Measurements from ENCODE around the gene PCNX1.
"Not testable (repeated sequence)": the region's sequence is repeated elsewhere in the genome, so short reads cannot be mapped to it uniquely, and the experiment has no call there.

The PCNX1 gene

DNA sequence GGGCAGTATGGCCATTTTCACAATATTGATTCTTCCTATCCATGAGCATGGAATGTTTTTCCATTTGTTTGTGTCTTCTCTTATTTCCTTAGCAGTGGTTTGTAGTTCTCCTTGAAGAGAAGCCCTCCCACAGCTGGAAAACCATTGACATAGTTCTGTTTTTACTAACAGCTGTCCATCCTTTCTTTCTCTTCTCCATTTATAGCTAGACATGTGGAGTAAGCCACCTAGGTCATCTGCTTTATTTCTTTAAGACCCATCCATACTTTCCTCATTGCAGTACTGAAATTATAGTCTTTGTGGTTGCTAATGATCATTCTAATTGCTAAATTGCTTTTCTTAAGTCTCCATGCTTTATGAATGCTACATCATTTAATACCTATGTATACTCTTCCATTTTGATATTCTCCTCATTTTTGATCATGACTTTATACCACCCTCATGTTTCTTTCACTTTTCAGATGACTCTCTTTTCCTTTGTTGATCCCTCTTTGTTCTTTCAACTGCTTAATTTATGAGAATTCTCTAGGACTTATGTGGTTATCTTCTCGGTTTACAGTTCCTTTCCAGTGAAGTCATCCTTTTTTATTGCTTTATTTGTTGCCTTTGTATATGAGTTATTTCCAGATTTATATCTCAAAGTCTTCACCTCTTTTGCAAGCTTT lies 114.2 kb downstream of the PCNX1 start:
- DNase-seq (ENCODE audit: low spot score) = no peak

DNA sequence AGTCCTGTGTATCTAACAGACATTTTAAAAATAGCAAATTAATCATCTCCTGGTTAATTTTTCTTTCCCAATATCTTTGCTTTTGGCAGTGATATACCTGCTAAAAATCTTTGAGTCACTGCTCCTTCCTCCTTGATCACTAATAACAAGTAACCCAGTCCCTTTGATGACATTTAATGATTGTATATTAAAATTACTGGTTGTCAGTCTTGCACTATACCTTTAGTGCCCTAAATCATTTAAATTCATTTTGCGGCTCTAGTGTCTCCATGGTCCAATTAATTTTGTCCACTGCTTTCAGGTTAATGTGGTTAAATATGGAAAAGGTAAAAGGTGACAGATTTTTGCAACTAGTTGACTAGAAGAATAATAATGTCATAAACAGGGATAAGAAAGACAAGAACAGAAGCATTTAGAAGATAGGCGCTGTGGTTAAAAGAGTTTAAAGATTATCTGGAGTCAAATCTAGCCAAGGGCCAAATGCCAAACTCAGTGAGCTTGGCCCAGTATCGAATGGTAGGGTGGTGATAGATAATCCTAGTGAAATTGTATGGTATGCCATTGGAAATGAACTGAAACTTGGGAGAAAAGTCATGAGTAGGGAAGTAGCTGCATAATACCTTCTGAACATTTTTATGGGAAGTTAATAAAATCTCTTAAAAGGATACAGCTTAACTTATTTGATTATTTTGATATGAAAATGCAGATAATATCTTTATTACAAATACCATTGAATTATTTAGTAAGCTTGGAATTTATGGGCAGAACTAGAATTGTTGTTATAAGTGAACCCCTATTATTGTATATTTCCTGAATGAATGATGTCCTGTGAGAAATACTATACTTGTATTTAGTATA lies 115.0 kb downstream of the PCNX1 start:
- no peak for DNase-seq (ENCODE audit: low spot score)

DNA sequence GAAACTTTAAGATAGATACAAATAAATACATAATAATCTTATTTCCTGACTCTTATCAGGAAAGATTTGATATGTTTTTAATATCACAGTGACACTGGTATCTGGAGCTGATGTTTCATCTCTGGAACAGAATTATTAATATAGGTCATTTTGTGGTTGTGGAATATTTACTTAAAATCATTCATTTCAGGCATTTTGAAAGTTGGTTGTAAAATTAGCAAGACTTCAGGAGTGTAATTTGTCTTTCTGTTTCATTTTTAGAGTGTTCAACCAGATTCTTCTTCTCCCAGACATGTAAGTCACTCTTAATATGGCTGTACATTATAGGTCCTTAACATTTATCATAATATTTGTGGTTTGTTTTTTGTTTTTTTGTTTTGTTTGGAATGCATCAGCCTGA lies 115.7 kb downstream of the PCNX1 start:
- DNase-seq (ENCODE audit: low spot score) = no peak

DNA sequence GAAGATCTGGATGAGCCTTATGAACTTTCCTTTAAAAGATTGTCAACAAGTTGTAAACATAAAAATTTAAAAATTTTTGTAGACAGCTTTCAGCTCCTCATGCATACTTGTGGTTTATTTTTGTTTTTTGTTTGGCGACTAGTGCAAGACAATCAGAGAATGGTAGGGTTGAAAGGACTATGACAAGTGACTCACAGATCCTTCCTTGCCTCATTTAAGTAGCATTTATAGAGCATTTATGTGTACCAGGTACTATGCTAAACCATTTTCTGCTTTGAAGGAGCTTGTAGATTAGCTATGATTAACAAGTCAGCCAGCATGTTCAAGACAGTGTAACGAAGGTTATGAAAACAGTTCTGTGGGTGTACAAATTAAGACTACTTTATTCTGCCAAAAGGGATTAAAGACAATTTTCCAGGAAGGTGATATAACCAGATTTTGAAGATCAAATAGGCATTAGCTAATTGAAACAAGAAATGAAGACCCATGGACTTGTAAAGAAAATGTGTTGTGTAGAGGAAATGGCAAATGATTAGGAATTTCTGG lies 122.0 kb downstream of the PCNX1 start:
- no peak for DNase-seq (ENCODE audit: low spot score)

GRCh38 chr14:71031000-71031399 lies 123.7 kb downstream of the PCNX1 start:
- no peak for DNase-seq (ENCODE audit: low spot score)

GRCh38 chr14:71036433-71036832 lies 129.2 kb downstream of the PCNX1 start:
- no peak for DNase-seq (ENCODE audit: low spot score)

DNA sequence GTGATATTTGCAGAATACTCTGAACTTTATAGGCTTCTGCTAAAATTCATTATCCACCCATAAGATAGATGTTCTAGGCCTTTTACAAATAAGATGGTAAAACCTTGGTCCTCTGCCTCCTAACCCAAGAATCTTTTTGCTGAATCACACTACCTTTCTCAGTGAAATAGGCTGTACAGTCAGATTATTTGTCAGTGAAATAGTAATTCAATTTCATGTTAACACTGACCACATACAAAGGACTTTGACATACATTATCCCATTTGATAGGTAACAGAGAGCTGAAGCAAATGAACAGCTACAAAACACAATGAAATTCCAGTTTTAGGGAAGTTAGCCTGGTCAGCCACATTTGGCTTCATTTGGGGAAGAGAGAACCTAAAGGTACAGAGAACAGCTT lies 141.1 kb downstream of the PCNX1 start:
- DNase-seq (ENCODE audit: low spot score) = no peak

DNA sequence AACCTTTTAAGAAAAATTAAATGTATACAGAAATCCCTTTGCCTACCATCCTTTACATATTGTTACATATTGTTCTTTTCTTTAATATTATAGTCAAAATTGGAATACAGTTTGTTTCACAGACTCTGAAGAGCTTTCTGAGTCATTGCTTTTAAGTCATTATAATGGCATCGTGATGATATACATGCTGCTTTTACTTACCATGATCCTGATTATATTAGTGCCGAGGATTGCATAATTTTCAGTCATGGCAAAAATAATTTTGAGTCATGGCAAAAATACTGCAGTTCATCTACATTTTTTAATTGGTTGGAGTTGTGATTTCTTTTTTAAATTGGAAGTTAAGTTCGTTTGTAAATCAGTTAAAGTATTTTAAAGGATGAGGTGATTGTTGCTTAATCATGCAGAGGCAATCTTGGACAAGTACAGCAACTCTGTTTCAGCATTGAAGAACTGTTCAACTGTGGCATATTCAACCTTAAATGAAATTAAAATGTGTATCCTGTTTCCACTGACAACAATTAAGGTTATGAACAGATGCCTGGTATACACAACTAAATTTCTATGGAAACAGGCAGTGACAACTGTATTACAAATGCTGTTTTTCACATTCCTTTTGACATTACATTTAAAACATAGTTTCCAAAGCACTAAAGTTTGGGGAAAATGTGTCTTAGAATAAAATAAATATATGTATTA lies 142.3 kb downstream of the PCNX1 start:
- DNase-seq (ENCODE audit: low spot score) = no peak

DNA sequence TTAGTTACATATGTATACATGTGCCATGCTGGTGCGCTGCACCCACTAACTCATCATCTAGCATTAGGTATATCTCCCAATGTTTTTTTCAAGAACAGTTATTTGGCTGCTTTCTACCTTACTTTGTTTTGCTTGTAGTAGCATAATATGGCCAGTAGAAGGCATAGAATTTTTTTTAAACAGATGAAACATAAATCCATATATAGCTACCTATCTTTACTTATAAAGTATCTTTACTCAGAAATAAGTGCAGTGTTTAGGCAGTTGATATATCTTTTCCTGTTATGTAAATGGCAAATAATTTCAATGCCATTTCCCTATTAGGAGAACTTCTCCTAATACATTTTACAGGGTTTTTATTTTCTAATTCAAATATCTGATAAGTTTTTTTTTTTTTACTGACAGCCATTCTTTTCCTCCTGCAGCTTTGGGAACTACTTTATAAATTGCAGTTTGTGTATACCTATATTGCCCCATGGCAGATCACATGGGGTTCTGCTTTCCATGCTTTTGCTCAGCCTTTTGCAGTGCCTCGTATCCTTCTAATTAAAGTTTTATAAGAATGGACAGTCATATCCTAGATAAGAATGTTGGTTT lies 143.1 kb downstream of the PCNX1 start:
- DNase-seq (ENCODE audit: low spot score) = no peak

DNA sequence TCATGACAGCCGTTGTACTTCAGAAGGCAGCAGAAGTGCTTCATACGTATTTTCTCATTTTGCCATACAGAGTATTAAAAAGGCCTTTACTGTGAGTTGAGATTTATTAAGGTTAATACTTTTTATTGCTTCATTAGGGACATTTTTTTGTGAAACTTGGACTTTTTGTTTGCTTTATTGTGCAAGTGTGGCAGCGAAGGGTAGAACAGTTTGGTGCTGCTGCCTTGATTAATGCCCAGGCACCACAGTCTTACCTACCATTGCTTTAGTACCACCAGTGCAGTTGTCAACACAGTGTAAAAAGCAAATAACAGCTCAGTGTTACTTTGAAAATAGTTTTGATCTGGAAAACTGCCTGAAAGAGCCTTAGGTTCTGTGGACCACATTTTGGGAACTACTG lies 147.4 kb downstream of the PCNX1 start:
- DNase-seq (ENCODE audit: low spot score) = no peak

DNA sequence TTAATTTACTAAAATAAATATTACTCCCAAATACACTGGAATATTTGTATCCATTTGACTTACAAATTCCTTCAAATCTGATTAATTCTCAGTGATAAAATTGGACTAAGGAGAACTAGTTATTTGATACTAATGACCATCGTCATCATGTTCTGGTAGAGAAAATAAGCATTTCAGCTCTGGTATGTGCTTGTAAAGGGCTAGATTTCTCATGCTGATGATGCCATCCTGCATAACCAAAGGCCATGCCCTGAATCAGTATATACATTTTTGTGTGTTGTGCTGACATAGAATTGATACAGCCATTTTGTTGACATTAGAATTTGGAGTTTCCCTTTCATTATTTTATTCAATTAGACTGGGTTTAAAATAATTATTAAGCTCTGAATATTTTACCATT lies 148.9 kb downstream of the PCNX1 start:
- no peak for DNase-seq (ENCODE audit: low spot score)

GRCh38 chr14:71060274-71060673 lies 153.0 kb downstream of the PCNX1 start:
- DNase-seq (ENCODE audit: low spot score) = no peak

DNA sequence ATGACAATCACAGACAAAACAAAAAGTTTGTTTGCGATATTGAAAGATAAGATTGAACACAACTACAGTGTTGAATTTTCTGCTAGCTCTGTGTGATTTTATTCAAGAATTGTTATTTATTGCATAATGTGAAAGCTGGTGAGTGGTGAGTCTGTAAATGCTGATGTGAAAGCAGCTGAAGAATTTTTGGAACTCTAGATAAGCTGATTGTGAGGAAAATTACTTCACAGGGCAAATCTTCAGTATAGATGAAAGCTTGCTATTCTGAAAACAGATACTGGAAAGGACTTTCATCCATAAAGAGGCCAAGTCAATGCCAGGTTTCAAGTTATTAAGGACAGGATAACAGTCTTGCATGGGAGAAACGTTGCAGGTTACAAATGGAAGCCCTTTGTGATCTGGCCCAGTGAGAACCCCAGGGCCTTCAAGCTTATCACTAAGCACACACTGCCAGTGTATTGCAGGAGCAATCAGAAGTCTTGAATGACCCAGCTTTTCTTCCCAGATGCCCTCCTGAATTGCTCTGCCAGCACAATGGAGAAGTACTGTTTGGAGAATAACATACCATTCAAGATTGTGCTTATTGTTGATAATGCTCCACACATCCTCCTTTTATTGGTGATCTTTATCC lies 153.7 kb downstream of the PCNX1 start:
- DNase-seq (ENCODE audit: low spot score) = no peak

DNA sequence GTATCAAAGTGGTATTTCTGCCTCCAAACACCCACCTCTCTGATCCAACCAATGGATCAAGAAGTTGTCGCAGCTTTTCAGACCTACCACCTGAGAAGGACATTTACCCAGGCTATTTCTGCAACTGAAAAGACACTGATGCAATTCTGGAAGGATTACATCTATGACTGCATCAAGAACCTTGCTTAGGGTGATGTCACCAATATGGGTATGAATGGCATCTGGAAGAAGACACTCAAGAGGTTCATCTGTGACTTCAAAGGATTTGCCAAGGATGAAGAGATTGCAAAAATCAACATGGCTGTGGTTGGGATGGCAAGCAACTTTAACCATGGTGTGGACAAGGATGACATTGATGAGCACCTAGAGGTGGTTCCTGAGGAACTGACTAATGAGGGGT lies 154.2 kb downstream of the PCNX1 start:
- no peak for DNase-seq (ENCODE audit: low spot score)

DNA sequence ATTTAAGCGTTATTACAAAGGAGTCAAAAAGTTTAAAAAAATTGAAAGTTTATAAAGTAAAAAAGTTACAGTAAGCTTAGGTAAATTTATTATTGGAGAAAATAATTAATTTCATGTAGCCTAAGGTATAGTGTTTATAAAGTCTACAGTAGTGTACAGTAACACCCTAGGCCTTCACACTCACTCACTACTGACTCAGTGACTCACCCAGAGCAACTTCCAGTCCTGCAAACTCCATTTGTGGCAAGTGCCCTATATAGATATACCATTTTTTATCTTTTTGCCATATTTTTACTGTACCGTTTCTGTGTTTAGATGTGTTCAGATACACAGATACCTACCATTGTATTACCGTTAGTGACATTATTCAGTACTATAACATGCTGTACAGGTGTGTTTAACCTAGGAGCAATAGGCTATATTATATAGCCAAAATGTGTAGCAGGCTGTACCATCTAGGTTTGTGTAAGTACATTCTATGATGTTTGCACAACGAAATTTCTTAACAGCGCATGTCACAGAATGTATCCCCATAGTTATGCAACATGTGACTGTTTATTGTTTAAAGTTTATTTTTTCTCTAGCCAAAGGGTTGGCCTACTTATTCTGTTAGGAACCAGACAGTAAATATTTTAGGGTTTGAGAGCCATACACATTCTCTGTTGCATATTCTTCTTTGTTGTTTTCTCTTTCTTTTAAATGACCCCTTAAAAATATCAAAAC lies 155.5 kb downstream of the PCNX1 start:
- no peak for DNase-seq (ENCODE audit: low spot score)

DNA sequence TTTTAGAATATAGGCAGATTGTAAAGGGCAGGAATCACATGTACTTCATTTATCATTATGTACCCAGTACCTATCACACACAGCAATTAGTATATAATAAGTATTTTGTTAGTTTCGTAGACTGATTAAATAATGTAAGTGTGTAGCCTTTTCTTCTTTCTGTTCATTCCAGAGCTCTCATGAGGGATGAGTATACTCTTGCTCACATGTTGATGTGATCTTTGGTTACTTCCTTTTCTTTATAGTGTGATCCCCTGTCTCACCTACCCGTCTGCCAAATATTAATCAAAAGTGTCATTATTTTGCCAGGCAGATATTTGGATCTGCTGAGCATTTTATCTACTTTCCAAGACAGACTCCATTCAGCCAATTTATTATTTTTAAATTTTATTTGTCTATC lies 156.1 kb downstream of the PCNX1 start:
- no peak for DNase-seq (ENCODE audit: low spot score)

DNA sequence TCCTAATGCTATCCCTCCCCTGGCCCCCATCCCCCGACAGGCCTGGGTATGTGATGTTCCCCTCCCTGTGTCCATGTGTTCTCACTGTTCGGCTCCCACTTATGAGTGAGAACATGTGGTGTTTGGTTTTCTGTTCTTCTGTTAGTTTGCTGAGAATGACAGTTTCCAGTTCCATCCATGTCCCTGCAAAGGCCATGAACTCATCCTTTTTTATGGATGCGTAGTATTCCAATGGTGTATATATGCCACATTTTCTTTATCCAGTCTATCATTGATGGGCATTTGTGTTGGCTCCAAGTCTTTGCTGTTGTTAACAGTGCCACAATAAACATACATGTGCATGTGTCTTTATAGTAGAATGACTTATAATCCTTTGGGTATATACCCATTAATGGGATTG lies 157.5 kb downstream of the PCNX1 start:
- DNase-seq (ENCODE audit: low spot score) = not testable (repeated sequence)

DNA sequence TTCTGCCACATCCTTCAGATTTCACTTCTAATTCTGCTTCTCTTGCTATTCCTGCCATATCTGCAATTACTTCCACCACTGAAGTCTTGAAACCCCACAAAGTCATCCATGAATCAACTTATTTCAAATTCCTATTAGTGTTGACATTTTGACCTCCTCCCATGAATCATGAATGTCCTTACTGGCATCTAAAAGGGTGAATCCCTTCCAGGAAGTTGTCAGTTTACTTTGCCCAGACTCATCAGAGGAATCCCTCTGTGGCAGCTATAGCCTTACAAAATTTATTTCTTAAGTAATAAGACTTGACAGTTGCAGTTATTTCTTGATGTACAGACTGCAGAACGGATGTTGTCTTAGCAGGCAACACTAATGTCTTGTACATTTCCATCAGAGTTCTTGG lies 162.9 kb downstream of the PCNX1 start:
- no peak for DNase-seq (ENCODE audit: low spot score)

GRCh38 chr14:71071042-71071441 lies 163.8 kb downstream of the PCNX1 start:
- no peak for DNase-seq (ENCODE audit: low spot score)

DNA sequence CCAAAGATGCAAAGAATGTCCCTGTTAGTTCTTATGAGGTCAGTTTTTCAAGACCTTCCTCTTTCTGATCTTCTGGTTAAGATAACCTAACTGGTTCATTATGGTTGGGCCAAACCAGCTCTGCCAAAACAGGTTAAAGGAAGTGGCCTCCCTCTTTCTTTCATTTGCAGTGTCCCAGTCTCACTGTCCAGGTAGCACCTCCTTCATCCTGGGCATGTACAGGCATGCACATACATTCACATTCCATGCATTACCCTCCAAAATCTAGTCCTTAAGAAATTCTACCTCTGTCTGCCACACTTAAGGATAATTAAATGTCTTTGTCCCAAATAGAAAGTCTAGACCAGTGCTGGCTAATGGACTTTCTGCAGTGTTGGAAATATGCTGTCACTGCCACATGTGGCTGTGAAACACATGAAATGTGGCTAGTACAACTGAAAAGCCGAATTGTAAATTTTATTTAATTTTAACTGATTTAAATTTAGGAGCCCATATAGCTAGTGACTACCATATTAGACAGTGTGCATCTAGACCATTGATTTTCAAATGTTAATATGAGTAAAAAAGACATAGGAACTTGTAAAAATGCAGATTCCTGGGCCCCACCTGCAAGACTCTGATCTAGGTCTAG lies 169.3 kb downstream of the PCNX1 start:
- DNase-seq (ENCODE audit: low spot score) = no peak

- DNase-seq (ENCODE audit: low spot score) = no peak
These were observed 171.2 kb downstream of the PCNX1 start for GRCh38 chr14:71078500-71078899.
